ENCODE measurements around the gene PCCB. TPM values are rescaled to one million over a fixed set of nuclear protein-coding genes. Genes with fewer than 3 reads are reported as not detected.

PCCB gene
- polyA plus RNA-seq, 1 donor from 2014 or later: 18.3 TPM

GRCh38 chr3:136247436-136247835 is 2.7 kb upstream of the PCCB start:
- Histone ChIP-seq H4K20me1 (ENCODE audit: insufficient read depth) (no peaks in the 10 kb centered on the region), H3K27ac (ENCODE audit: low read length) (no peak overlapping the region), H3K79me2 (replicated peaks; ENCODE audit: insufficient read depth, low read length) (peaks cover 8% of the 10 kb centered on the region)

GRCh38 chr3:136247855-136248590 is 2.1 kb upstream of the PCCB start:
- Histone ChIP-seq H3K36me3 (ENCODE audit: insufficient read depth, low read length) (no peaks in the 10 kb centered on the region), H3K4me3 (ENCODE audit: low read length) (no peak overlapping the region), H3K9me2 (ENCODE audit: insufficient read depth, low read length) (no peaks in the 10 kb centered on the region), H2AFZ (ENCODE audit: low read depth, low read length) (no peak overlapping the region), H3K9me3 (ENCODE audit: low read length) (no peaks in the 10 kb centered on the region), H3K27ac (ENCODE audit: low read length) (no peak overlapping the region), H3K9ac (ENCODE audit: low read length) (no peak overlapping the region), H3K79me2 (replicated peaks; ENCODE audit: insufficient read depth, low read length) (peaks cover 13% of the 10 kb centered on the region), H3F3A (ENCODE audit: insufficient read depth, low read length, poor library complexity, severe bottlenecking) (peaks cover 4% of the 10 kb centered on the region), H4K20me1 (ENCODE audit: insufficient read depth) (no peaks in the 10 kb centered on the region), H3K27me3 (ENCODE audit: insufficient read depth, low read depth, low read length) (no peaks in the 10 kb centered on the region), H3K4me2 (ENCODE audit: low read length) (no peak overlapping the region)
- no peak for TF ChIP-seq RAD21 (conservative IDR thresholded peaks at IDR 0.05)
- TF ChIP-seq, protein P1, sequence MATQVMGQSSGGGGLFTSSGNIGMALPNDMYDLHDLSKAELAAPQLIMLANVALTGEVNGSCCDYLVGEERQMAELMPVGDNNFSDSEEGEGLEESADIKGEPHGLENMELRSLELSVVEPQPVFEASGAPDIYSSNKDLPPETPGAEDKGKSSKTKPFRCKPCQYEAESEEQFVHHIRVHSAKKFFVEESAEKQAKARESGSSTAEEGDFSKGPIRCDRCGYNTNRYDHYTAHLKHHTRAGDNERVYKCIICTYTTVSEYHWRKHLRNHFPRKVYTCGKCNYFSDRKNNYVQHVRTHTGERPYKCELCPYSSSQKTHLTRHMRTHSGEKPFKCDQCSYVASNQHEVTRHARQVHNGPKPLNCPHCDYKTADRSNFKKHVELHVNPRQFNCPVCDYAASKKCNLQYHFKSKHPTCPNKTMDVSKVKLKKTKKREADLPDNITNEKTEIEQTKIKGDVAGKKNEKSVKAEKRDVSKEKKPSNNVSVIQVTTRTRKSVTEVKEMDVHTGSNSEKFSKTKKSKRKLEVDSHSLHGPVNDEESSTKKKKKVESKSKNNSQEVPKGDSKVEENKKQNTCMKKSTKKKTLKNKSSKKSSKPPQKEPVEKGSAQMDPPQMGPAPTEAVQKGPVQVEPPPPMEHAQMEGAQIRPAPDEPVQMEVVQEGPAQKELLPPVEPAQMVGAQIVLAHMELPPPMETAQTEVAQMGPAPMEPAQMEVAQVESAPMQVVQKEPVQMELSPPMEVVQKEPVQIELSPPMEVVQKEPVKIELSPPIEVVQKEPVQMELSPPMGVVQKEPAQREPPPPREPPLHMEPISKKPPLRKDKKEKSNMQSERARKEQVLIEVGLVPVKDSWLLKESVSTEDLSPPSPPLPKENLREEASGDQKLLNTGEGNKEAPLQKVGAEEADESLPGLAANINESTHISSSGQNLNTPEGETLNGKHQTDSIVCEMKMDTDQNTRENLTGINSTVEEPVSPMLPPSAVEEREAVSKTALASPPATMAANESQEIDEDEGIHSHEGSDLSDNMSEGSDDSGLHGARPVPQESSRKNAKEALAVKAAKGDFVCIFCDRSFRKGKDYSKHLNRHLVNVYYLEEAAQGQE (IDR thresholded peaks at IDR 0.05; ENCODE audit: borderline replicate concordance): no peak
- no peak for TF ChIP-seq MXI1 (conservative IDR thresholded peaks at IDR 0.05; ENCODE audit: poor library complexity, severe bottlenecking)
- no peak for TF ChIP-seq TAF1 (IDR thresholded peaks at IDR 0.05; ENCODE audit: low read depth)
- TF ChIP-seq EP300 (conservative IDR thresholded peaks at IDR 0.05; ENCODE audit: poor library complexity, severe bottlenecking): no peak
- TF ChIP-seq EZH2 (IDR thresholded peaks at IDR 0.05; ENCODE audit: borderline replicate concordance, insufficient read depth, low read length, poor library complexity, severe bottlenecking): no peak
- no peak for TF ChIP-seq POLR2AphosphoS5 (IDR thresholded peaks at IDR 0.05)
- TF ChIP-seq, protein P2, sequence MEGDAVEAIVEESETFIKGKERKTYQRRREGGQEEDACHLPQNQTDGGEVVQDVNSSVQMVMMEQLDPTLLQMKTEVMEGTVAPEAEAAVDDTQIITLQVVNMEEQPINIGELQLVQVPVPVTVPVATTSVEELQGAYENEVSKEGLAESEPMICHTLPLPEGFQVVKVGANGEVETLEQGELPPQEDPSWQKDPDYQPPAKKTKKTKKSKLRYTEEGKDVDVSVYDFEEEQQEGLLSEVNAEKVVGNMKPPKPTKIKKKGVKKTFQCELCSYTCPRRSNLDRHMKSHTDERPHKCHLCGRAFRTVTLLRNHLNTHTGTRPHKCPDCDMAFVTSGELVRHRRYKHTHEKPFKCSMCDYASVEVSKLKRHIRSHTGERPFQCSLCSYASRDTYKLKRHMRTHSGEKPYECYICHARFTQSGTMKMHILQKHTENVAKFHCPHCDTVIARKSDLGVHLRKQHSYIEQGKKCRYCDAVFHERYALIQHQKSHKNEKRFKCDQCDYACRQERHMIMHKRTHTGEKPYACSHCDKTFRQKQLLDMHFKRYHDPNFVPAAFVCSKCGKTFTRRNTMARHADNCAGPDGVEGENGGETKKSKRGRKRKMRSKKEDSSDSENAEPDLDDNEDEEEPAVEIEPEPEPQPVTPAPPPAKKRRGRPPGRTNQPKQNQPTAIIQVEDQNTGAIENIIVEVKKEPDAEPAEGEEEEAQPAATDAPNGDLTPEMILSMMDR (IDR thresholded peaks at IDR 0.05; ENCODE audit: poor library complexity, severe bottlenecking): no peak
- TF ChIP-seq SMC3 (conservative IDR thresholded peaks at IDR 0.05; ENCODE audit: poor library complexity): no peak

More at GRCh38 chr3:136247436-136247835, 2.7 kb upstream of the PCCB start:
- H3K4me3 ChIP-seq (ENCODE audit: low read length): no peak overlapping the region
- H3K9ac ChIP-seq (ENCODE audit: low read length): no peak overlapping the region
- no peak overlapping the region for H3K4me2 ChIP-seq (ENCODE audit: low read length)
- H3K9me2 ChIP-seq (ENCODE audit: insufficient read depth, low read length): no peaks in the 10 kb centered on the region
- H2AFZ ChIP-seq (ENCODE audit: low read depth, low read length): no peak overlapping the region
- H3K27me3 ChIP-seq (ENCODE audit: insufficient read depth, low read depth, low read length): no peaks in the 10 kb centered on the region
- TF ChIP-seq SMC3 (conservative IDR thresholded peaks at IDR 0.05; ENCODE audit: poor library complexity) (no peak), EZH2 (IDR thresholded peaks at IDR 0.05; ENCODE audit: borderline replicate concordance, insufficient read depth, low read length, poor library complexity, severe bottlenecking) (no peak), EP300 (conservative IDR thresholded peaks at IDR 0.05; ENCODE audit: poor library complexity, severe bottlenecking) (no peak)
- TF ChIP-seq, protein P1 (IDR thresholded peaks at IDR 0.05; ENCODE audit: borderline replicate concordance): no peak
- TF ChIP-seq, protein P2 (IDR thresholded peaks at IDR 0.05; ENCODE audit: poor library complexity, severe bottlenecking): no peak
- no peaks in the 10 kb centered on the region for H3K9me3 ChIP-seq (ENCODE audit: low read length)
- H3K36me3 ChIP-seq (ENCODE audit: insufficient read depth, low read length): no peaks in the 10 kb centered on the region
- H3F3A ChIP-seq (ENCODE audit: insufficient read depth, low read length, poor library complexity, severe bottlenecking): peaks cover 4% of the 10 kb centered on the region
